CD4-positive, alpha-beta T cell (primary cell): ENCODE measurements around the gene CPED1. TPM values are rescaled to one million over a fixed set of nuclear protein-coding genes. Genes with fewer than 3 reads are reported as not detected.

Experiments
- ATAC-seq: fragments of 200-7000 bp; cut with Tn5 transposase; one replicate; pipeline ENCODE4 v1.10.0; 2022; ENCODE audit warnings: mild to moderate bottlenecking; ENCODE audit not compliant: poor library complexity
- CTCF ChIA-PET: fragments of 350-600 bp; sonication (Branson Sonifier 250); formaldehyde crosslinking; loops from one replicate; lab custom pipeline; 2021; ENCODE audit warnings: antibody characterized with exemption, inconsistent platforms; lab: Charles Lee
- POLR2A ChIA-PET: fragments of 350-600 bp; sonication (Branson Sonifier 250); formaldehyde crosslinking; loops from one replicate; lab custom pipeline; 2021; ENCODE audit warnings: antibody characterized with exemption, inconsistent platforms; lab: Charles Lee
- DNase-seq, 14 experiments: peaks; one replicate each; pipeline ENCODE4 v3.0.0-alpha.2; 2013 to 2020; ENCODE audit warnings: mixed read lengths in 2 of 14
- H3K27ac ChIP-seq, 2 donors: one replicate each; pipeline versions ENCODE4 v1.5.1 to v1.7.0; 2013; ENCODE audit warnings: low read length in 2 of 2, low read depth in 1 of 2, mild to moderate bottlenecking in 1 of 2
- H3K27me3 ChIP-seq, 2 experiments: 1 replicate in 1 of 2; 2 replicates in 1 of 2; pipeline versions ENCODE4 v1.6.1 to v1.7.0; 2013; ENCODE audit warnings: low read length in 2 of 2, control low read depth in 1 of 2, mild to moderate bottlenecking in 1 of 2, moderate library complexity in 1 of 2; ENCODE audit not compliant: insufficient read depth in 2 of 2, control insufficient read depth in 1 of 2
- H3K36me3 ChIP-seq: one replicate; pipeline ENCODE4 v1.6.1; 2013; ENCODE audit warnings: low read length, control low read depth; ENCODE audit not compliant: insufficient read depth
- H3K4me1 ChIP-seq: one replicate; pipeline ENCODE4 v1.6.1; 2013; ENCODE audit warnings: low read length, control low read depth; ENCODE audit not compliant: insufficient read depth
- H3K4me3 ChIP-seq: one replicate; pipeline ENCODE4 v1.5.1; 2013; ENCODE audit warnings: mild to moderate bottlenecking, low read length, moderate library complexity
- H3K9me3 ChIP-seq, 2 experiments: 1 replicate in 1 of 2; 2 replicates in 1 of 2; pipeline versions ENCODE4 v1.6.1 to v1.7.0; 2013; ENCODE audit warnings: low read length in 2 of 2, mild to moderate bottlenecking in 2 of 2, control low read depth in 1 of 2, moderate library complexity in 1 of 2; ENCODE audit not compliant: control insufficient read depth in 1 of 2, insufficient read depth in 1 of 2
- H3K27ac Mint-ChIP-seq: one replicate; pipeline ENCODE4 v1.8.0; 2020; ENCODE audit warnings: mixed read lengths
- H3K27me3 Mint-ChIP-seq: one replicate; pipeline ENCODE4 v1.8.0; 2021; ENCODE audit warnings: mixed read lengths
- H3K36me3 Mint-ChIP-seq: one replicate; pipeline ENCODE4 v1.8.0; 2021; ENCODE audit warnings: low read depth, mixed read lengths
- H3K4me1 Mint-ChIP-seq: one replicate; pipeline ENCODE4 v1.8.0; 2021; ENCODE audit warnings: low read depth, mixed read lengths
- H3K4me3 Mint-ChIP-seq: one replicate; pipeline ENCODE4 v1.8.0; 2020; ENCODE audit warnings: mild to moderate bottlenecking, mixed read lengths
- H3K9me3 Mint-ChIP-seq: one replicate; pipeline ENCODE4 v1.8.0; 2020; ENCODE audit warnings: mixed read lengths
- intact Hi-C, 2 experiments: fragments of 100-400 bp; cut with DNase I in 1 of 2; cut with micrococcal nuclease in 1 of 2; formaldehyde crosslinking; loops; one replicate each; pipeline versions ENCODE4 v1.15.1 to v1.9.0; 2023 to 2025; cut with DNase I, micrococcal nuclease
- total RNA-seq, 174 experiments: library from RNA in 2 of 174; stranded (reverse) in 2 of 174; gene quantifications; one replicate each; pipeline ENCODE4 v1.2.3 and lab custom pipeline; 2021 to 2026
- TF ChIP-seq, protein P1 (sequence below): fragments of 200-600 bp; IDR thresholded peaks from one replicate; pipeline ENCODE4 v1.8.0; 2022; ENCODE audit warnings: antibody characterized with exemption, mild to moderate bottlenecking

CPED1 gene
- total RNA-seq, 2 experiments from 2014 or later = 0.08 to 0.19 TPM

DNA sequence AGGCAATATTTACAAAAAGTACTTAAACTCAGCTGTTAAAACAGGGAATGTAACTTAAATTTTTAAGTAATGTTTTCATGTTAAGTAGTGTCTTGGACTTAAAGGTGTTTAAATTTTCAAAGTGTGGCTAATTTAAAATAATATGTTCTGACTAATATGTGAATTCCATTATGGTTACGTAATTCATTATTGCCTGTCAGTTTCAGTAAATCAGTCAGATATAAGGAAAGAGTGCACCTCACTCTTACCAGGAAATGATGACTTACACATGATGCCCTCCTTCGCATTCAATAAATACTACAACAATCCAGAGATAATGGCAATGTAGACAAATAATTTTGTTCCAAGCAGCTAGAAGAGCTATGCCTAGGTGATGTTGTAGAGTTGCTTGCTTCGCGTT lies 271.3 kb downstream of the CPED1 start:
- no peaks in the 10 kb centered on the region for H3K36me3 ChIP-seq
- no peak overlapping the region for H3K27ac ChIP-seq
- no peaks in the 10 kb centered on the region for H3K4me1 ChIP-seq
- H3K4me1 Mint-ChIP-seq = no peaks in the 10 kb centered on the region
- no peaks in the 10 kb centered on the region for H3K27me3 ChIP-seq
- no peak overlapping the region for H3K4me3 Mint-ChIP-seq
- DNase-seq = no peak
- no peaks in the 10 kb centered on the region for H3K27me3 Mint-ChIP-seq
- POLR2A ChIA-PET = no interaction called here
- no peak overlapping the region for H3K27ac Mint-ChIP-seq
- no peaks in the 10 kb centered on the region for H3K36me3 Mint-ChIP-seq
- CTCF ChIA-PET = no interaction called here
- no peaks in the 10 kb centered on the region for H3K9me3 ChIP-seq
- H3K4me3 ChIP-seq = no peak overlapping the region
- ATAC-seq = no peak
- H3K9me3 Mint-ChIP-seq = peaks cover under 1% of the 10 kb centered on the region
- TF ChIP-seq, protein P1, sequence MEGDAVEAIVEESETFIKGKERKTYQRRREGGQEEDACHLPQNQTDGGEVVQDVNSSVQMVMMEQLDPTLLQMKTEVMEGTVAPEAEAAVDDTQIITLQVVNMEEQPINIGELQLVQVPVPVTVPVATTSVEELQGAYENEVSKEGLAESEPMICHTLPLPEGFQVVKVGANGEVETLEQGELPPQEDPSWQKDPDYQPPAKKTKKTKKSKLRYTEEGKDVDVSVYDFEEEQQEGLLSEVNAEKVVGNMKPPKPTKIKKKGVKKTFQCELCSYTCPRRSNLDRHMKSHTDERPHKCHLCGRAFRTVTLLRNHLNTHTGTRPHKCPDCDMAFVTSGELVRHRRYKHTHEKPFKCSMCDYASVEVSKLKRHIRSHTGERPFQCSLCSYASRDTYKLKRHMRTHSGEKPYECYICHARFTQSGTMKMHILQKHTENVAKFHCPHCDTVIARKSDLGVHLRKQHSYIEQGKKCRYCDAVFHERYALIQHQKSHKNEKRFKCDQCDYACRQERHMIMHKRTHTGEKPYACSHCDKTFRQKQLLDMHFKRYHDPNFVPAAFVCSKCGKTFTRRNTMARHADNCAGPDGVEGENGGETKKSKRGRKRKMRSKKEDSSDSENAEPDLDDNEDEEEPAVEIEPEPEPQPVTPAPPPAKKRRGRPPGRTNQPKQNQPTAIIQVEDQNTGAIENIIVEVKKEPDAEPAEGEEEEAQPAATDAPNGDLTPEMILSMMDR = no peak
- intact Hi-C loops = no loop called here

DNA sequence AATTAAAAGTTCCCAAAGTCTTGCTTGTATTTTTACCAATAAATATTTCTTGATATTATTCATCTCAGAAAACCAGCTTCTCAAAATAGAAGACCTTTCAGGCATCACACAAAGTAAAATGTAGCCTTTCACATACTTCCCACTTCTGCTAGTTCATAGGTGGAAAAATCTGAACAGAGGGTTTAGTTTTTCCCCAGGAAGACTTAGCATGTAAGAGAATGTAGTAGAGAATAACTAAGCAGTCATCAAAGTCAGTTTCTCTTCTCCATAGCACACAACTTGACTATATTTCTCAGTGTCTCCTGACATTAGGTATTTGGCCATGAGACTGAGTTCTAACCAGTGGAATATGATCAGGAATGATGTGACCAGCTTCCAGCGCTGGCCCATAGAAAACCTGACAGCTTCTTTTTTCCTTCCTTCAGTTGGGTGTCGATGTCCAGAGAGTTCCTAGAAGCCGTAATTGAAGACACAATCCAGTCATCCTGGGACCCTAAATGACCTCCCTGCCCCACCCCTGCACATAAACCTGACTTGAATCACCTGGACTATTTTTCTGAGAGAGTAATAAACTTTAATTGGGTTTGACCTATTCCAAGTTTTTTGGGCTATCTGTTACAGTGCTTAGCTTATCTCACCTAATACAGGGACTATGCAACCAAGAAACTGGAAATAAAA lies 272.8 kb downstream of the CPED1 start:
- DNase-seq = no peak
- CTCF ChIA-PET = no interaction called here
- Histone ChIP-seq H3K9me3 (no peaks in the 10 kb centered on the region), H3K4me1 (no peaks in the 10 kb centered on the region), H3K27me3 (no peaks in the 10 kb centered on the region), H3K4me3 (no peak overlapping the region), H3K27ac (no peak overlapping the region), H3K36me3 (no peaks in the 10 kb centered on the region)
- intact Hi-C loops = no loop called here
- Mint-ChIP-seq H3K4me1 (no peaks in the 10 kb centered on the region), H3K27me3 (no peaks in the 10 kb centered on the region), H3K36me3 (no peaks in the 10 kb centered on the region), H3K9me3 (no peaks in the 10 kb centered on the region), H3K4me3 (no peak overlapping the region), H3K27ac (no peak overlapping the region)
- POLR2A ChIA-PET = no interaction called here
- TF ChIP-seq, protein P1 = no peak
- ATAC-seq = no peak

DNA sequence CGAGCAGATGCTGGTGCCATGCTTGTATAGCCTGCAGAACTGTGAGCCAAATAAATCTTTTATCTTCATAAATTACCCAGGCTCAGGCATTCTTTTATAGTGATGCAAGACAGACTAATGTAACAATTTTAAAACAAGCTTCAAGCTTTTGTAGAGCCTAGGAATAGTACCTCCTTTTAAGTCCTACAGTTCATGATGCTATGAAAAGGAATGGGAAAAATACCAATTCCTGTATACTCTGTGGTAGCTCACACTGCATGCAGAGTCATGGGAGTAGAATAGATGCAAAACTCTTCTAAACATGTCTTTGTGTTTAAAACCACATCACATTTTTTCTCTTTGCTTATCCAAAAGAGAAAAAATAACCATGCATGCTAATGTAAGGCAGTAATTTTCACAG lies 273.7 kb downstream of the CPED1 start:
- Mint-ChIP-seq H3K4me1 (no peaks in the 10 kb centered on the region), H3K9me3 (no peaks in the 10 kb centered on the region), H3K36me3 (no peaks in the 10 kb centered on the region), H3K4me3 (no peak overlapping the region), H3K27me3 (no peaks in the 10 kb centered on the region), H3K27ac (no peak overlapping the region)
- ChIA-PET CTCF (interaction anchor here (1.3 kb wide), 1 partner anchor 37 kb away, joined by 3 read pairs; no protein-coding TSS in a partner anchor), POLR2A (no interaction called here)
- intact Hi-C loops = no loop called here
- no peak for DNase-seq
- Histone ChIP-seq H3K27ac (no peak overlapping the region), H3K4me3 (no peak overlapping the region), H3K4me1 (no peaks in the 10 kb centered on the region), H3K9me3 (no peaks in the 10 kb centered on the region), H3K36me3 (no peaks in the 10 kb centered on the region), H3K27me3 (no peaks in the 10 kb centered on the region)
- TF ChIP-seq, protein P1 = no peak
- no peak for ATAC-seq
